PFSK-1 (cell line): ENCODE data around the gene KLHL22.

ENCODE experiments used
- FOXP2 ChIP-seq: optimal IDR thresholded peaks from 2 replicates; pipeline ENCODE3; 2011; ENCODE audit warnings: borderline replicate concordance, control low read depth, inconsistent platforms; ENCODE audit not compliant: insufficient read depth; ENCODE audit errors: extremely low read length, extremely low read depth
- POLR2AphosphoS5 ChIP-seq: IDR thresholded peaks from 2 replicates; pipeline ENCODE4 v1.6.1; 2012; ENCODE audit warnings: low read depth, mild to moderate bottlenecking, control low read depth, low read length, moderate library complexity
- REST ChIP-seq, 2 experiments: IDR thresholded peaks; 2 replicates each; pipeline versions ENCODE4 v1.6.1 to v1.8.0; 2011 to 2012; ENCODE audit warnings: low read depth in 2 of 2, low read length in 2 of 2, control low read depth in 1 of 2, inconsistent platforms in 1 of 2, mild to moderate bottlenecking in 1 of 2, moderate library complexity in 1 of 2; ENCODE audit not compliant: insufficient read depth in 1 of 2
- SIN3A ChIP-seq: IDR thresholded peaks from 2 replicates; pipeline ENCODE4 v1.6.1; 2012; ENCODE audit warnings: mild to moderate bottlenecking, low read length, moderate library complexity, borderline replicate concordance; ENCODE audit not compliant: insufficient read depth
- TAF1 ChIP-seq: IDR thresholded peaks from 2 replicates; pipeline ENCODE4 v1.6.1; 2012; ENCODE audit warnings: low read length, control low read depth, borderline replicate concordance; ENCODE audit not compliant: insufficient read depth

- TF ChIP-seq POLR2AphosphoS5 = peak; percentile 25; the same call in 1 of the 2 replicates
- no peak for TF ChIP-seq REST (IDR thresholded peaks at IDR 0.05; ENCODE audit: insufficient read depth in 1 of 2, low read depth in 2 of 2, low read length in 2 of 2)
- TF ChIP-seq TAF1 = no peak
- TF ChIP-seq SIN3A = no peak
- no peak for TF ChIP-seq FOXP2
Measured at GRCh38 chr22:20423008-20423905, 72.3 kb downstream of the KLHL22 start.
